KMS-11 (cell line): Measurements from ENCODE around the gene RNF121.

ENCODE experiments used
- H2AFZ ChIP-seq: fragments of 200-600 bp; sonication (generic); 2 replicates; pipeline ENCODE4 v1.6.1; 2016; ENCODE audit warnings: antibody characterized with exemption, mixed run types, low read depth
- H3K27ac ChIP-seq: fragments of 200-600 bp; sonication (generic); 2 replicates; pipeline ENCODE4 v1.6.1; 2016; ENCODE audit warnings: mild to moderate bottlenecking, mixed run types
- H3K27me3 ChIP-seq: fragments of 200-600 bp; sonication (generic); 2 replicates; pipeline ENCODE4 v1.6.1; 2017; ENCODE audit warnings: mild to moderate bottlenecking, low read depth, mixed run types, moderate library complexity; ENCODE audit not compliant: insufficient read depth
- H3K36me3 ChIP-seq: fragments of 200-600 bp; sonication (generic); 2 replicates; pipeline ENCODE4 v1.6.1; 2017; ENCODE audit warnings: mild to moderate bottlenecking, mixed run types; ENCODE audit not compliant: insufficient read depth
- H3K4me1 ChIP-seq: fragments of 200-600 bp; sonication (generic); 2 replicates; pipeline ENCODE4 v1.6.1; 2016; ENCODE audit warnings: mild to moderate bottlenecking, low read depth, mixed run types; ENCODE audit not compliant: poor library complexity, severe bottlenecking
- H3K4me2 ChIP-seq: fragments of 200-600 bp; sonication (generic); 2 replicates; pipeline ENCODE4 v1.7.0; 2016; ENCODE audit warnings: mild to moderate bottlenecking, mixed run types
- H3K4me3 ChIP-seq: fragments of 200-600 bp; sonication (generic); IDR thresholded peaks from 2 replicates; pipeline ENCODE4 v1.6.1; 2017; ENCODE audit warnings: low read depth, low read length, mixed read lengths; ENCODE audit not compliant: insufficient read depth
- H3K79me2 ChIP-seq: fragments of 200-600 bp; sonication (generic); 2 replicates; pipeline ENCODE4 v1.6.1; 2016; ENCODE audit warnings: low read depth, mixed run types; ENCODE audit not compliant: insufficient read depth
- H3K9ac ChIP-seq: fragments of 200-600 bp; sonication (generic); 2 replicates; pipeline ENCODE4 v1.6.1; 2016; ENCODE audit warnings: mild to moderate bottlenecking, mixed run types
- H4K20me1 ChIP-seq: fragments of 200-600 bp; sonication (generic); 2 replicates; pipeline ENCODE4 v1.6.1; 2016; ENCODE audit warnings: mild to moderate bottlenecking, mixed run types; ENCODE audit not compliant: insufficient read depth
- TF ChIP-seq, protein P1 (sequence below): fragments of 200-600 bp; sonication (generic); conservative IDR thresholded peaks from 2 replicates; pipeline ENCODE4 v1.6.1; 2017; ENCODE audit warnings: low read depth, mild to moderate bottlenecking, antibody characterized with exemption, low read length, moderate library complexity, mixed read lengths

RNF121 gene

DNA sequence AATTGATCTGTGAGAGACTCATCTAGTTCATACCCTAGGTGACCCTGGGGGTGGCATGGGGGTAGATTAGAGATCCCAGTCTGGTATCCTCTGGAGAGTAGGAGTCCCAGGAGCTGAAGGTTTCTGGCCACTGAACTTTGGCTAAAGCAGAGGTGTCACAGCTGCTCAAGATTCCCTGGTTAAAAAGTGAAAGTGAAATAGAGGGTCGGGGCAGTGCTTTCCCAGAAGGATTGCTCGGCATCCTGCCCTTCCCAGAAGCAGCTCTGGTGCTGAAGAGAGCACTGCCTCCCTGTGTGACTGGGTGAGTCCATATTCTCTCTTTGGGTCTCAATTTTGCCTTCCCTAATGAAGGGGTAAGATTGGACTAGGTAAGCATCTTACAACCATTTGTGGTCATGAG is 70.5 kb downstream of the RNF121 start:
- no peak overlapping the region for H3K4me3 ChIP-seq
- H3K27ac ChIP-seq: no peak overlapping the region
- TF ChIP-seq, protein P1, sequence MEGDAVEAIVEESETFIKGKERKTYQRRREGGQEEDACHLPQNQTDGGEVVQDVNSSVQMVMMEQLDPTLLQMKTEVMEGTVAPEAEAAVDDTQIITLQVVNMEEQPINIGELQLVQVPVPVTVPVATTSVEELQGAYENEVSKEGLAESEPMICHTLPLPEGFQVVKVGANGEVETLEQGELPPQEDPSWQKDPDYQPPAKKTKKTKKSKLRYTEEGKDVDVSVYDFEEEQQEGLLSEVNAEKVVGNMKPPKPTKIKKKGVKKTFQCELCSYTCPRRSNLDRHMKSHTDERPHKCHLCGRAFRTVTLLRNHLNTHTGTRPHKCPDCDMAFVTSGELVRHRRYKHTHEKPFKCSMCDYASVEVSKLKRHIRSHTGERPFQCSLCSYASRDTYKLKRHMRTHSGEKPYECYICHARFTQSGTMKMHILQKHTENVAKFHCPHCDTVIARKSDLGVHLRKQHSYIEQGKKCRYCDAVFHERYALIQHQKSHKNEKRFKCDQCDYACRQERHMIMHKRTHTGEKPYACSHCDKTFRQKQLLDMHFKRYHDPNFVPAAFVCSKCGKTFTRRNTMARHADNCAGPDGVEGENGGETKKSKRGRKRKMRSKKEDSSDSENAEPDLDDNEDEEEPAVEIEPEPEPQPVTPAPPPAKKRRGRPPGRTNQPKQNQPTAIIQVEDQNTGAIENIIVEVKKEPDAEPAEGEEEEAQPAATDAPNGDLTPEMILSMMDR: no peak
- no peaks in the 10 kb centered on the region for H4K20me1 ChIP-seq
- no peak overlapping the region for H3K4me2 ChIP-seq
- no peaks in the 10 kb centered on the region for H3K79me2 ChIP-seq
- H3K27me3 ChIP-seq: no peaks in the 10 kb centered on the region
- H3K4me1 ChIP-seq: no peaks in the 10 kb centered on the region
- H3K9ac ChIP-seq: no peak overlapping the region
- no peak overlapping the region for H2AFZ ChIP-seq
- H3K36me3 ChIP-seq: no peaks in the 10 kb centered on the region

DNA sequence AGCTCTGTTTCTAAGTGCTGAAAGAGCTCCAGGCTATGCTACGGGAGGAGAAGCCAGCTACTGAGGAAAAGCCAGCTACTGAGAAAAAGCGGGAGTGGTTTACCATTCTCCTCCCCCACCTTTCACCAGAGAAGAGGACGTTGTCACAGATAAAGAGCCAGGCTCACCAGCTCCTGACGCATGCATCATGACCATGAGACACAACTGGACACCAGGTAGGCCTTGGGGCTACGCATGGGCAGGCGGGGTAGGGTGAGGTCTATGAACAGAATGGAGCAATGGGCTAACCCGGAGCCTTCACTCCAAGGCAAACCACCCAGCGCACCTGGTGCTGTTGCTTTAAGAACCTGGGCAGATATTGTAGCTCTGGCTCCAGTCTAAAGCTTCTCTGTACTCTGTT is 71.0 kb downstream of the RNF121 start:
- no peak overlapping the region for H3K9ac ChIP-seq

DNA sequence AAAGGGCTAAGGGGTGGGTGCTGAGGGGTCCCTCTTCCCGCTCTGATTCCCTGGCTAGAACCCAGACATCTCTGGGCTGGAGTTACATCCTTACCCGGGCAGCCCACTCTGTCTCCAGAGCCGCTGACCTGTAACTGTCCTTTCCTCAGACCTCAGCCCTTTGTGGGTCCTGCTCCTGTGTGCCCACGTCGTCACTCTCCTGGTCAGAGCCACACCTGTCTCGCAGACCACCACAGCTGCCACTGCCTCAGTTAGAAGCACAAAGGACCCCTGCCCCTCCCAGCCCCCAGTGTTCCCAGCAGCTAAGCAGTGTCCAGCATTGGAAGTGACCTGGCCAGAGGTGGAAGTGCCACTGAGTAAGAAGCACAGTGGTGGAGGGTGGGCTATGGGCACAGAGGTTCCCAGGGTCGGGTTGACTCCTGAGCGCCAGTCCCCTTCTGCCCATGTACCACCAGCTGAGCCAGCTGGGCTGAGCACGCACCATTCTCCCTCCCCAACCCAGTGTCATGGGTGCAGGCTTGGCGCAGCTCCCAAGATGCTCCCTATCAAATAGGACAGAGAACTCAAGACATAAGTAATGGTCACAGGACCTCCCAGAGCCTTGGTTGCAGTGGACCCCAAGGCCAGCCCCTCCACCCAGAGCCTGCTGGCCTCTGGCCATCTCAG is 71.5 kb downstream of the RNF121 start:
- Histone ChIP-seq H3K36me3 (no peaks in the 10 kb centered on the region), H3K4me2 (no peak overlapping the region)
- TF ChIP-seq, protein P1: no peak

More for the DNA sequence above, 71.0 kb downstream of the RNF121 start:
- TF ChIP-seq, protein P1: no peak
- Histone ChIP-seq H3K27me3 (no peaks in the 10 kb centered on the region), H3K4me1 (no peaks in the 10 kb centered on the region), H3K4me2 (no peak overlapping the region), H2AFZ (no peak overlapping the region), H4K20me1 (no peaks in the 10 kb centered on the region), H3K36me3 (no peaks in the 10 kb centered on the region), H3K27ac (no peak overlapping the region), H3K4me3 (no peak overlapping the region), H3K79me2 (no peaks in the 10 kb centered on the region)

DNA sequence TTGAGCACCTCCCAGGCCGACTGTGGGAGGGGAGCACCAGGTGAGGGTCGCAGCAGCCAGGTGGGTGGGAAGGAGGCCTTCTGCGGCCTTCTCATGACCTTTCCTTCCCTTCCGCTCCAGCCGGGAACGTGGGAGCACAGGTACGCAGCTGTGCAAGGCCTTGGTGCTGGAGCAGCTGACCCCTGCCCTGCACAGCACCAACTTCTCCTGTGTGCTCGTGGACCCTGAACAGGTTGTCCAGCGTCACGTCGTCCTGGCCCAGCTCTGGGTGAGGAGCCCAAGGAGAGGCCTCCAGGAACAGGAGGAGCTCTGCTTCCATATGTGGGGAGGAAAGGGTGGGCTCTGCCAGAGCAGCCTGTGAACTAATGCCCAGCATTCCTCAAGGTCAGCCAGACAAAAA is 72.4 kb downstream of the RNF121 start:
- no peaks in the 10 kb centered on the region for H3K4me1 ChIP-seq
- no peak overlapping the region for H2AFZ ChIP-seq
- no peak overlapping the region for H3K4me3 ChIP-seq
- no peak overlapping the region for H3K9ac ChIP-seq
- no peaks in the 10 kb centered on the region for H4K20me1 ChIP-seq
- H3K27ac ChIP-seq: no peak overlapping the region
- H3K27me3 ChIP-seq: no peaks in the 10 kb centered on the region
- no peaks in the 10 kb centered on the region for H3K79me2 ChIP-seq
- TF ChIP-seq, protein P1: no peak
- H3K4me2 ChIP-seq: no peak overlapping the region
- peaks cover 5% of the 10 kb centered on the region; the same call in 1 of the 2 replicates for H3K36me3 ChIP-seq

More for the DNA sequence above, 71.5 kb downstream of the RNF121 start:
- Histone ChIP-seq H3K4me3 (no peak overlapping the region), H3K9ac (no peak overlapping the region), H3K79me2 (no peaks in the 10 kb centered on the region), H2AFZ (no peak overlapping the region), H3K4me1 (no peaks in the 10 kb centered on the region), H3K27ac (no peak overlapping the region), H4K20me1 (no peaks in the 10 kb centered on the region), H3K27me3 (no peaks in the 10 kb centered on the region)
